Spleen (tissue), 11 donors: ENCODE measurements around the gene CHRNA3. TPM values are rescaled to one million over a fixed set of nuclear protein-coding genes. Genes with fewer than 3 reads are reported as not detected.
"Not testable (repeated sequence)": the region's sequence is repeated elsewhere in the genome, so short reads cannot be mapped to it uniquely, and the experiment has no call there.

ENCODE experiments used
- DNase-seq: peaks from one replicate; pipeline ENCODE4 v3.0.0-alpha.2; 2020
- H3K27ac ChIP-seq, 8 donors: fragments of 200-600 bp; sonication (generic) in 7 of 8; 1 replicate in 4 of 8; 2 replicates in 4 of 8; pipeline versions ENCODE4 v1.5.0 to v1.8.0; 2016 to 2021; ENCODE audit warnings: inconsistent platforms in 4 of 8, mild to moderate bottlenecking in 4 of 8, moderate library complexity in 1 of 8
- H3K27me3 ChIP-seq, 7 donors: fragments of 200-600 bp; sonication (generic) in 6 of 7; replicated peaks in 1 of 7; 1 replicate in 4 of 7; 2 replicates in 3 of 7; pipeline versions ENCODE4 v1.5.0 to v1.8.0; 2016 to 2021; ENCODE audit warnings: inconsistent platforms in 3 of 7, mild to moderate bottlenecking in 1 of 7
- H3K36me3 ChIP-seq, 6 donors: fragments of 200-600 bp; sonication (generic) in 5 of 6; 1 replicate in 4 of 6; 2 replicates in 2 of 6; pipeline versions ENCODE4 v1.5.0 to v1.8.0; 2016 to 2021; ENCODE audit warnings: inconsistent platforms in 2 of 6
- H3K4me1 ChIP-seq, 6 donors: fragments of 200-600 bp; sonication (generic) in 5 of 6; 1 replicate in 3 of 6; 2 replicates in 3 of 6; pipeline versions ENCODE4 v1.5.0 to v1.8.0; 2016 to 2021; ENCODE audit warnings: inconsistent platforms in 3 of 6
- H3K4me3 ChIP-seq, 8 donors: fragments of 200-600 bp; sonication (generic) in 7 of 8; 1 replicate in 4 of 8; 2 replicates in 4 of 8; pipeline versions ENCODE4 v1.5.0 to v1.8.0; 2016 to 2021; ENCODE audit warnings: inconsistent platforms in 4 of 8, mild to moderate bottlenecking in 4 of 8, moderate library complexity in 2 of 8
- H3K9me3 ChIP-seq, 8 donors: fragments of 200-600 bp; sonication (generic) in 7 of 8; 1 replicate in 4 of 8; 2 replicates in 4 of 8; pipeline versions ENCODE4 v1.5.0 to v1.8.0; 2016 to 2021; ENCODE audit warnings: inconsistent platforms in 4 of 8
- CTCF ChIP-seq, 11 experiments: fragments of 200-600 bp in 7 of 11; fragments of 450-650 bp in 4 of 11; sonication (generic) in 4 of 11; IDR thresholded peaks in 8 of 11; conservative IDR thresholded peaks in 3 of 11; 1 replicate in 7 of 11; 2 replicates in 4 of 11; pipeline versions ENCODE4 v1.4.0 to v1.8.0; 2016 to 2021; ENCODE audit warnings: antibody characterized with exemption in 11 of 11, inconsistent platforms in 4 of 11, mild to moderate bottlenecking in 1 of 11
- POLR2A ChIP-seq, 3 donors: fragments of 450-650 bp; IDR thresholded peaks; one replicate each; pipeline ENCODE4 v1.5.1; 2017; ENCODE audit warnings: antibody characterized with exemption in 3 of 3, mild to moderate bottlenecking in 1 of 3
- POLR2AphosphoS5 ChIP-seq, 3 donors: sonication (generic); formaldehyde crosslinking; IDR thresholded peaks; one replicate each; pipeline ENCODE4 v1.5.1; 2017; ENCODE audit warnings: antibody characterized with exemption in 3 of 3
- WGBS, 5 donors: extraction: QIAGEN DNeasy Blood & Tissue Kit in 3 of 5; methylation state at CpG; one replicate each; pipeline versions ENCODE4 v1.1.5 to v1.1.7; 2013 to 2018; 5-methylcytosine and 5-hydroxymethylcytosine counted together
- intact Hi-C: fragments of 100-400 bp; cut with DNase I; formaldehyde crosslinking; loops from one replicate; pipeline ENCODE4 v1.15.0; 2023; ENCODE audit warnings: low total_unique reads
- polyA plus RNA-seq, 3 donors: library from polyadenylated mRNA; stranded (reverse); fragments of 200-250 nt; gene quantifications; one replicate each; pipeline ENCODE4 v1.2.1, GENCODE V29; 2013
- total RNA-seq, 7 donors: library from RNA; depleted of rRNA in 3 of 7; stranded (reverse); fragments of >200 nt in 3 of 7; fragmentation: NEBNext Ultra II Directional in 4 of 7; extraction: Animal tissue kit (Norgen Biotek cat#: 25700) in 4 of 7; gene quantifications; one replicate each; pipeline versions ENCODE4 v1.1.0 to v1.2.1, GENCODE V29; 2016 to 2021
- donor health status: healthy with polysubstance abuse.
- donor health status: DM: no; HTN: no; CAD: no; lungs with moderate emphysema.
- donor health status: DM: no; HTN: no; CAD: no.
- donor health status: Bipolar disorder and iron deficiency.
- donor health status: healthy.
- donor health status: DM: no; HTN: no; CAD: no.
- donor health status: DM: yes; HTN: yes; CAD: no.

CHRNA3 gene
- total and polyA plus RNA-seq, 10 donors, result 0.23 to 1.6 (median 0.49) TPM; not detected in 2

GRCh38 chr15:78561490-78561889 lies 59.3 kb downstream of the CHRNA3 start:
- H3K4me3 ChIP-seq, result no peak overlapping the region
- no peaks in the 10 kb centered on the region for H3K36me3 ChIP-seq
- DNase-seq, result no peak
- intact Hi-C loops, result no loop called here
- TF ChIP-seq CTCF (IDR thresholded peaks at IDR 0.05 in 8 of 11, conservative IDR thresholded peaks at IDR 0.05 in 3 of 11) (no peak), POLR2A (IDR thresholded peaks at IDR 0.05) (no peak), POLR2AphosphoS5 (IDR thresholded peaks at IDR 0.05) (no peak)
- no peak overlapping the region for H3K27ac ChIP-seq
- WGBS, 5 donors, result 80 to 91% (median 86%) methylated on average over 5 of the region's 5 CpGs
- no peaks in the 10 kb centered on the region for H3K9me3 ChIP-seq
- peaks cover 0 to 15% (median 5%) of the 10 kb centered on the region in 7 donors for H3K27me3 ChIP-seq
- peaks cover 8 to 20% (median 16%) of the 10 kb centered on the region in 6 donors for H3K4me1 ChIP-seq

DNA sequence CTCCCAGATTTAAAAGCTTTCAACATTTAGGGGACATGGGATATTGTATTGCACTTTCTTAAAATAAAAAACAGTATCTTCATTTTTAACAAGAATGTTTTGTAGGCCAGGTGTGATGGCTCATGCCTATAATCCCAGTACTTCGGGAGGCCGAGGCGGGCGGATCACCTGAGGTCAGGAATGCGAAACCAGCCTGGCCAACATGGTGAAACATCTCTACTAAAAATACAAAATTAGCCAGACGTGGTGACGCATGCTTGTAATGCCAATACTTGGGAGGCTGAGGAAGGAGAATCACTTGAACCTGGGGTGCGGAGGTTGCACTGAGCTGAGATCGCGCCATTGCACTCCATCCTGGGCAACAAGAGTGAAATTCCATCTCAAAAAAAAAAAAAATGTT lies 60.6 kb downstream of the CHRNA3 start:
- WGBS, 5 donors, result 93 to 99% (median 98%) methylated on average over 10 of the region's 10 CpGs

DNA sequence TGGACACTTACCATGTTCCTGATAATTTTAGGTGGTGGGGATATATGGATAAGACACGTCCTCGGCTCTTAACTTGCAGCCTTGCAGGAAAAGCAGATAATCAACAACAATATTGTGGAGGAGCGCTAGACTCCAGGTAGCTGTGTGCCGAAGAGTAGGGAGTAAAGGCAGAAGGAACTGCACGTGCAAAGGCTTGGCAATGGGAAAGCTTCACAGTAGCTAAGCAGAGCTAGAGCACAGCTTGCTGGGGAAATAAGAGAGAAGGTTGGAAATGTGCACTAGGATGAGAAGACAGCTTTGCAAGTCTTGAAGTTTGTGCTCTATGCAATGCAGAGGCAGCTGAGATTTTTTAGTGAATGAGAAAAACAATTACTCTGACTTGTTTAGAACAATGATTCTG lies 68.2 kb downstream of the CHRNA3 start:
- 80 to 96% (median 82%) methylated on average over 5 of the region's 5 CpGs for WGBS, 5 donors
- Histone ChIP-seq H3K4me1 (no peaks in the 10 kb centered on the region), H3K27me3 (no peaks in the 10 kb centered on the region), H3K27ac (no peak overlapping the region), H3K36me3 (peaks cover 0 to 41% (median 37%) of the 10 kb centered on the region in 6 donors), H3K9me3 (no peaks in the 10 kb centered on the region), H3K4me3 (no peak overlapping the region)
- DNase-seq, result no peak
- no peak for TF ChIP-seq POLR2AphosphoS5 (IDR thresholded peaks at IDR 0.05)
- no peak for TF ChIP-seq CTCF (IDR thresholded peaks at IDR 0.05 in 8 of 11, conservative IDR thresholded peaks at IDR 0.05 in 3 of 11)
- TF ChIP-seq POLR2A (IDR thresholded peaks at IDR 0.05), result no peak
- intact Hi-C loops, result no loop called here

More for the DNA sequence above, 60.6 kb downstream of the CHRNA3 start:
- DNase-seq, H3K4me1 ChIP-seq, H3K9me3 ChIP-seq, H3K4me3 ChIP-seq, H3K27ac ChIP-seq, H3K27me3 ChIP-seq, intact Hi-C loops, H3K36me3 ChIP-seq: not testable (repeated sequence)

GRCh38 chr15:78551902-78552301 lies 68.9 kb downstream of the CHRNA3 start:
- no peak for DNase-seq
- no peaks in the 10 kb centered on the region for H3K9me3 ChIP-seq
- WGBS, 5 donors, result 83 to 95% (median 89%) methylated on average over 5 of the region's 5 CpGs
- H3K27me3 ChIP-seq, result no peaks in the 10 kb centered on the region
- no peaks in the 10 kb centered on the region for H3K4me1 ChIP-seq
- intact Hi-C loops, result no loop called here
- no peak overlapping the region for H3K27ac ChIP-seq
- TF ChIP-seq POLR2AphosphoS5 (IDR thresholded peaks at IDR 0.05), result no peak
- no peak for TF ChIP-seq POLR2A (IDR thresholded peaks at IDR 0.05)
- TF ChIP-seq CTCF (IDR thresholded peaks at IDR 0.05 in 8 of 11, conservative IDR thresholded peaks at IDR 0.05 in 3 of 11), result no peak
- H3K36me3 ChIP-seq, result peaks cover 0 to 48% (median 44%) of the 10 kb centered on the region in 6 donors
- H3K4me3 ChIP-seq, result no peak overlapping the region

DNA sequence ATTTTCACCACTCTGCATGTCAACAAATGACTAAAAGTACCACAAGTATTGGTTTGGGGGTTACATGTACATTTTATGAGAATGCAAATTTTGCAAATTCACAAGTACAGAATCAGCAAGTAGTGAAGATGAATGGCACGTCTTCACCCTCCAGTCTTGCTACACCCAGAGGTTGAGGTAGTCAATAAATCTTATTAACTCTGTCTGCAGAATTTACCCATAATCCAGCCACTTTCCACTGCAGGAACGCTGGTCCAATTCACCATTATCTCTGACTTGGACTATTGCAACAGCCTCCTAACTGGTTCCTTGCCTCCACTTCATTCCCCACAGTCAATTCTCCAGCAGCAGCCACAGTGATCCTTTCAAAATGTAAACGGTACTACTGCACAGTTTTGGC lies 70.0 kb downstream of the CHRNA3 start:
- H3K27me3 ChIP-seq, result no peaks in the 10 kb centered on the region
- WGBS, 5 donors, result 79 to 90% (median 85%) methylated on average over 3 of the region's 3 CpGs
- peaks cover 0 to 3% (median 0%) of the 10 kb centered on the region in 6 donors for H3K4me1 ChIP-seq
- DNase-seq, result no peak
- intact Hi-C loops, result no loop called here
- no peaks in the 10 kb centered on the region for H3K9me3 ChIP-seq
- peaks cover 0 to 59% (median 54%) of the 10 kb centered on the region in 6 donors for H3K36me3 ChIP-seq
- TF ChIP-seq CTCF (IDR thresholded peaks at IDR 0.05 in 8 of 11, conservative IDR thresholded peaks at IDR 0.05 in 3 of 11) (no peak), POLR2AphosphoS5 (IDR thresholded peaks at IDR 0.05) (no peak), POLR2A (IDR thresholded peaks at IDR 0.05) (no peak)
- no peak overlapping the region for H3K27ac ChIP-seq
- no peak overlapping the region for H3K4me3 ChIP-seq
